ENCODE measurements around the gene SH2D7. TPM values are rescaled to one million over a fixed set of nuclear protein-coding genes. Genes with fewer than 3 reads are reported as not detected.

Gene SH2D7
- total RNA-seq, 1 experiment from 2014 or later = not detected

DNA sequence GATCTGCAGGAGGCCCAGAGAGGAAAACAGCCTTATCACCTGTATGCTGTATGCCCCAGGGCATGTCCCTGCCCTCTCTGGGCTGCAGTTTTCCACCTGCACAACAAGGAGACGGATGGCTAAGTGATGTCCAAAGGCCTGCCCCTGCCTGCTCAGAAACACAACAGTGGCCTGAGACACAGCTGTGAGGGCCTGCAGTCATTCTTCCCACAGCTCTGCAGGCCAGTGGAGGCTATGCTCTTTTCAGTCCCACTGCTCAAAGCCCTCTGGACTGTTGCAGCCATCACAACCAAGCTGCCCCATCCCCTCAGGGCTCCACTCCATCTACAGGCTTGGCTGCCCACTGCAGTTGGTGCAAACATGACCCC, 9.6 kb upstream of the SH2D7 start:
- Histone ChIP-seq H4K20me1 (ENCODE audit: low read length) (no peaks in the 10 kb centered on the region), H3K4me1 (ENCODE audit: insufficient read depth, low read length) (no peaks in the 10 kb centered on the region), H3K4me2 (ENCODE audit: low read length) (no peak overlapping the region), H3K4me3 (ENCODE audit: low read length) (no peak overlapping the region), H3K36me3 (ENCODE audit: low read depth, low read length) (no peaks in the 10 kb centered on the region), H2AFZ (ENCODE audit: low read length) (no peak overlapping the region), H3K9me2 (replicated peaks; ENCODE audit: low read length) (no peaks in the 10 kb centered on the region), H3K79me2 (ENCODE audit: low read length) (no peaks in the 10 kb centered on the region), H3K27me3 (ENCODE audit: low read length) (no peaks in the 10 kb centered on the region), H3K27ac (ENCODE audit: low read length) (no peak overlapping the region), H3K9ac (ENCODE audit: low read length) (no peak overlapping the region), H3F3A (ENCODE audit: low read length, unreplicated experiment) (no peaks in the 10 kb centered on the region), H3K9me3 (ENCODE audit: low read length) (no peaks in the 10 kb centered on the region)
- DNase-seq (no peak), ATAC-seq (no peak)
- CTCF ChIA-PET = no interaction called here
- BruUV-seq (replicated peaks) = no TSS peak
- POLR2A ChIA-PET (ENCODE audit: unreplicated experiment) = no interaction called here
- intact Hi-C loops (cut with micrococcal nuclease) = no loop called here
- TF ChIP-seq EZH2 (IDR thresholded peaks at IDR 0.05; ENCODE audit: low read length, unreplicated experiment) (no peak), EZH2phosphoT487 (IDR thresholded peaks at IDR 0.05; ENCODE audit: borderline replicate concordance, low read length) (no peak)
- TF ChIP-seq, protein P1, sequence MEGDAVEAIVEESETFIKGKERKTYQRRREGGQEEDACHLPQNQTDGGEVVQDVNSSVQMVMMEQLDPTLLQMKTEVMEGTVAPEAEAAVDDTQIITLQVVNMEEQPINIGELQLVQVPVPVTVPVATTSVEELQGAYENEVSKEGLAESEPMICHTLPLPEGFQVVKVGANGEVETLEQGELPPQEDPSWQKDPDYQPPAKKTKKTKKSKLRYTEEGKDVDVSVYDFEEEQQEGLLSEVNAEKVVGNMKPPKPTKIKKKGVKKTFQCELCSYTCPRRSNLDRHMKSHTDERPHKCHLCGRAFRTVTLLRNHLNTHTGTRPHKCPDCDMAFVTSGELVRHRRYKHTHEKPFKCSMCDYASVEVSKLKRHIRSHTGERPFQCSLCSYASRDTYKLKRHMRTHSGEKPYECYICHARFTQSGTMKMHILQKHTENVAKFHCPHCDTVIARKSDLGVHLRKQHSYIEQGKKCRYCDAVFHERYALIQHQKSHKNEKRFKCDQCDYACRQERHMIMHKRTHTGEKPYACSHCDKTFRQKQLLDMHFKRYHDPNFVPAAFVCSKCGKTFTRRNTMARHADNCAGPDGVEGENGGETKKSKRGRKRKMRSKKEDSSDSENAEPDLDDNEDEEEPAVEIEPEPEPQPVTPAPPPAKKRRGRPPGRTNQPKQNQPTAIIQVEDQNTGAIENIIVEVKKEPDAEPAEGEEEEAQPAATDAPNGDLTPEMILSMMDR (conservative IDR thresholded peaks at IDR 0.05; ENCODE audit: low read depth, low read length) = no peak

- no peaks in the 10 kb centered on the region for H3K79me2 ChIP-seq (ENCODE audit: low read length)
- intact Hi-C loops (cut with micrococcal nuclease) = no loop called here
- no peaks in the 10 kb centered on the region for H3K4me1 ChIP-seq (ENCODE audit: insufficient read depth, low read length)
- H3K36me3 ChIP-seq (ENCODE audit: low read depth, low read length) = no peaks in the 10 kb centered on the region
- DNase-seq = no peak
- CTCF ChIA-PET = no interaction called here
- no peaks in the 10 kb centered on the region for H3K9me3 ChIP-seq (ENCODE audit: low read length)
- H2AFZ ChIP-seq (ENCODE audit: low read length) = no peak overlapping the region
- H3K9ac ChIP-seq (ENCODE audit: low read length) = no peak overlapping the region
- no TSS peak for BruUV-seq (replicated peaks)
- TF ChIP-seq EZH2phosphoT487 (IDR thresholded peaks at IDR 0.05; ENCODE audit: borderline replicate concordance, low read length) (no peak), EZH2 (IDR thresholded peaks at IDR 0.05; ENCODE audit: low read length, unreplicated experiment) (no peak)
- TF ChIP-seq, protein P1 (conservative IDR thresholded peaks at IDR 0.05; ENCODE audit: low read depth, low read length) = no peak
- no peak for ATAC-seq
- no peak overlapping the region for H3K27ac ChIP-seq (ENCODE audit: low read length)
- no peaks in the 10 kb centered on the region for H3F3A ChIP-seq (ENCODE audit: low read length, unreplicated experiment)
- no peak overlapping the region for H3K4me2 ChIP-seq (ENCODE audit: low read length)
- H3K4me3 ChIP-seq (ENCODE audit: low read length) = no peak overlapping the region
- POLR2A ChIA-PET (ENCODE audit: unreplicated experiment) = no interaction called here
- no peaks in the 10 kb centered on the region for H3K27me3 ChIP-seq (ENCODE audit: low read length)
- H4K20me1 ChIP-seq (ENCODE audit: low read length) = no peaks in the 10 kb centered on the region
- H3K9me2 ChIP-seq (replicated peaks; ENCODE audit: low read length) = no peaks in the 10 kb centered on the region
Observed at GRCh38 chr15:78083186-78083585, 9.2 kb upstream of the SH2D7 start.

DNA sequence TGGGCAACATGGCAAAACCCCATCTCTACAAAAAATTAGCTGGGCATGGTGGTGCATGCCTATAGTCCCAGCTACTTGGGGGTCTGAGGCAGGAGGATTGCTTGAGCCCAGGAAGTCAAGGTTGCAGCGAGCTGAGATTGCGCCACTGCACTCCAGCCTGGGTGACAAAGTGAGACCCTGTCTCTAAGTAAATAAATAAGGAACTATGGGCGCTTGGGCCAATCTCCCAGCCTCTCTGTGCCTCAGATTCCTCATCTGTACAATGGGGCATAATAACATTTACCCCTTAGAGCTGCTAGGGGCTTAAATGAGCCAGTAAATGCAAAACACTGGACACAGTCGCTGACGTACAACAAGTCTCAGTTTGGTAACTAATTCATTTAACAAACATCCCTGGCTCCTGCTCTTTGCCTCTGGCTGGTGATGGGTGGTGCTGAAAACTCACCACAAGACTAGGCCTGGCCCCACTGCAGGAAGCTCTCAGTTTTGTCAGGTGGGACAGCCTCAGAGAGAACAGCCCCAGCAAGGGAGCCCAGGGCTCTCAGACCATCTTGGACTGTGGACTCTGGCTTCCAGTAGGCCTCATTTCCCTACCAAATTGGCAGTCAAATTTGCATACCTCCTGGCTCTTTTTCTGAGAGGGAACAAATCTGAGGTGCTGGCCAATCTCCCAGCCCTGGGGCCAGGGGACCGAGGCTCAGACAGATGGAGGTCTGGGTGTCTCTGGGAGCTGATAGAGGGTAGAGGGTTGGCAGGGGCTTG, 8.5 kb upstream of the SH2D7 start:
- Histone ChIP-seq H4K20me1 (ENCODE audit: low read length) (no peaks in the 10 kb centered on the region), H3K36me3 (ENCODE audit: low read depth, low read length) (no peaks in the 10 kb centered on the region), H3K9me2 (replicated peaks; ENCODE audit: low read length) (no peaks in the 10 kb centered on the region), H3K4me3 (ENCODE audit: low read length) (no peak overlapping the region), H3K27me3 (ENCODE audit: low read length) (no peaks in the 10 kb centered on the region), H2AFZ (ENCODE audit: low read length) (no peak overlapping the region), H3K9ac (ENCODE audit: low read length) (no peak overlapping the region), H3K27ac (ENCODE audit: low read length) (no peak overlapping the region), H3K4me2 (ENCODE audit: low read length) (no peak overlapping the region), H3K9me3 (ENCODE audit: low read length) (no peaks in the 10 kb centered on the region), H3K79me2 (ENCODE audit: low read length) (no peaks in the 10 kb centered on the region), H3F3A (ENCODE audit: low read length, unreplicated experiment) (no peaks in the 10 kb centered on the region), H3K4me1 (ENCODE audit: insufficient read depth, low read length) (no peaks in the 10 kb centered on the region)
- POLR2A ChIA-PET (ENCODE audit: unreplicated experiment) = no interaction called here
- DNase-seq = no peak
- ATAC-seq = no peak
- CTCF ChIA-PET = no interaction called here
- intact Hi-C loops (cut with micrococcal nuclease) = no loop called here
- TF ChIP-seq EZH2 (IDR thresholded peaks at IDR 0.05; ENCODE audit: low read length, unreplicated experiment) = no peak
- TF ChIP-seq EZH2phosphoT487 (IDR thresholded peaks at IDR 0.05; ENCODE audit: borderline replicate concordance, low read length) = no peak
- TF ChIP-seq, protein P1 (conservative IDR thresholded peaks at IDR 0.05; ENCODE audit: low read depth, low read length) = no peak
- no TSS peak for BruUV-seq (replicated peaks)
